Smooth muscle cell (in vitro differentiated cells): ENCODE measurements around the gene SLC16A6. TPM values are rescaled to one million over a fixed set of nuclear protein-coding genes. Genes with fewer than 3 reads are reported as not detected.

Source experiments
- DNase-seq: peaks from one replicate; lab custom pipeline; 2025; ENCODE audit not compliant: unreplicated experiment; lab: John Stamatoyannopoulos, UW
- H2AFZ ChIP-seq: fragments of 200-600 bp; sonication (generic); 2 replicates; pipeline ENCODE4 v1.6.0; 2016; ENCODE audit warnings: antibody characterized with exemption, low read depth, mild to moderate bottlenecking
- H3F3A ChIP-seq: fragments of 200-600 bp; sonication (generic); 2 replicates; pipeline ENCODE4 v1.6.0; 2017; ENCODE audit warnings: antibody characterized with exemption, low read depth
- H3K27ac ChIP-seq: fragments of 200-600 bp; sonication (generic); 2 replicates; pipeline ENCODE4 v1.5.1; 2016; ENCODE audit warnings: low read depth, mild to moderate bottlenecking
- H3K27me3 ChIP-seq: fragments of 200-600 bp; sonication (generic); 2 replicates; pipeline ENCODE4 v1.6.1; 2016; ENCODE audit warnings: low read depth, mild to moderate bottlenecking
- H3K36me3 ChIP-seq: fragments of 200-600 bp; sonication (generic); 2 replicates; pipeline ENCODE4 v1.5.1; 2016; ENCODE audit warnings: low read depth
- H3K4me1 ChIP-seq: fragments of 200-600 bp; sonication (generic); 2 replicates; pipeline ENCODE4 v1.5.1; 2016; ENCODE audit warnings: low read depth
- H3K4me2 ChIP-seq: fragments of 200-600 bp; sonication (generic); 2 replicates; pipeline ENCODE4 v1.6.0; 2016; ENCODE audit warnings: mild to moderate bottlenecking
- H3K4me3 ChIP-seq: fragments of 200-600 bp; sonication (generic); 2 replicates; pipeline ENCODE4 v1.5.1; 2016; ENCODE audit warnings: mild to moderate bottlenecking
- H3K79me2 ChIP-seq: fragments of 200-600 bp; sonication (generic); 2 replicates; pipeline ENCODE4 v1.6.0; 2016; ENCODE audit warnings: low read depth, mild to moderate bottlenecking
- H3K9ac ChIP-seq: fragments of 200-600 bp; sonication (generic); 2 replicates; pipeline ENCODE4 v1.6.0; 2016; ENCODE audit warnings: low read depth
- H3K9me3 ChIP-seq: fragments of 200-600 bp; sonication (generic); replicated peaks from 2 replicates; pipeline ENCODE4 v1.5.1; 2016; ENCODE audit warnings: low read depth
- H4K20me1 ChIP-seq: fragments of 200-600 bp; sonication (generic); 2 replicates; pipeline ENCODE4 v1.6.0; 2016; ENCODE audit warnings: low read depth
- CTCF ChIP-seq: fragments of 200-600 bp; sonication (generic); IDR thresholded peaks from 2 replicates; pipeline ENCODE4 v1.5.1; 2017; ENCODE audit warnings: borderline replicate concordance, mild to moderate bottlenecking, antibody characterized with exemption; ENCODE audit not compliant: insufficient read depth, poor library complexity, severe bottlenecking
- WGBS: methylation state at CpG from one replicate; pipeline ENCODE4 v1.1.7; 2016; ENCODE audit warnings: low lambda C conversion rate; 5-methylcytosine and 5-hydroxymethylcytosine counted together
- polyA plus RNA-seq: library from polyadenylated mRNA; unstranded; fragments of >200 nt; fragmentation: Nextera tagmentation; extraction: Ambion mirVana; gene quantifications from 2 replicates; pipeline ENCODE4 v1.2.1, GENCODE V29; 2016
- total RNA-seq: library from RNA; depleted of rRNA; stranded (reverse); fragments of >200 nt; gene quantifications from 2 replicates; pipeline ENCODE4 v1.2.3, GENCODE V29; 2014

SLC16A6 gene
- total and polyA plus RNA-seq, 2 experiments from 2014 or later: 0.04 TPM; not detected in 1

GRCh38 chr17:68248891-68249290 lies 42.0 kb downstream of the SLC16A6 start:
- Histone ChIP-seq H4K20me1 (no peaks in the 10 kb centered on the region), H3K79me2 (peaks cover 10% of the 10 kb centered on the region), H2AFZ (no peak overlapping the region), H3K27ac (peak overlapping the region; percentile 87), H3K4me1 (peaks cover 6% of the 10 kb centered on the region), H3K27me3 (no peaks in the 10 kb centered on the region), H3F3A (peaks cover 3% of the 10 kb centered on the region), H3K9ac (peak overlapping the region; percentile 84), H3K4me2 (peak overlapping the region; percentile 83), H3K4me3 (peak overlapping the region; percentile 85), H3K36me3 (peaks cover 7% of the 10 kb centered on the region), H3K9me3 (no peaks in the 10 kb centered on the region)
- 86% methylated on average over 5 of the region's 5 CpGs for WGBS
- DNase-seq: no peak
- no peak for TF ChIP-seq CTCF

- WGBS: 12% methylated on average over 10 of the region's 19 CpGs
- no peaks in the 10 kb centered on the region for H4K20me1 ChIP-seq
- TF ChIP-seq CTCF: no peak
Measured at GRCh38 chr17:68248199-68248825, 42.6 kb downstream of the SLC16A6 start.

GRCh38 chr17:68247445-68248198 lies 43.3 kb downstream of the SLC16A6 start, which contains the start of gene AMZ2:
Gene AMZ2 (plus strand): TSS chr17:68248043. CDS start chr17:68250188, 2,145 bp downstream.
- no peak for TF ChIP-seq CTCF
- Histone ChIP-seq H3K4me3 (peak within 1 kb of the TSS; percentile 85), H3K27ac (peak within 1 kb of the TSS; percentile 87), H3K27me3 (no peaks in the 10 kb centered on the region), H4K20me1 (no peaks in the 10 kb centered on the region), H3K79me2 (peaks cover 10% of the 10 kb centered on the region), H2AFZ (peak within 1 kb of the TSS; percentile 94), H3K4me2 (peak within 1 kb of the TSS; percentile 96), H3K36me3 (peaks cover 7% of the 10 kb centered on the region), H3K9ac (peak within 1 kb of the TSS; percentile 84), H3K9me3 (no peaks in the 10 kb centered on the region), H3K4me1 (peaks cover 6% of the 10 kb centered on the region), H3F3A (peaks cover 3% of the 10 kb centered on the region)
- WGBS: under 1% methylated on average over 90 of the region's 97 CpGs
- DNase-seq: peak; percentile 94

More at GRCh38 chr17:68248199-68248825, 42.6 kb downstream of the SLC16A6 start:
- Histone ChIP-seq H2AFZ (peak overlapping the region; percentile 44), H3K4me2 (peak overlapping the region; percentile 83), H3K27me3 (no peaks in the 10 kb centered on the region), H3K4me3 (peak overlapping the region; percentile 85), H3K4me1 (peaks cover 6% of the 10 kb centered on the region), H3F3A (peaks cover 3% of the 10 kb centered on the region), H3K36me3 (peaks cover 7% of the 10 kb centered on the region), H3K9me3 (no peaks in the 10 kb centered on the region), H3K9ac (peak overlapping the region; percentile 84), H3K79me2 (peaks cover 10% of the 10 kb centered on the region), H3K27ac (peak overlapping the region; percentile 87)
- no peak for DNase-seq
